Ascending aorta (tissue), 2 donors: Measurements from ENCODE around the gene IGF2R. TPM values are rescaled to one million over a fixed set of nuclear protein-coding genes. Genes with fewer than 3 reads are reported as not detected.

Experiments
- DNase-seq, 2 donors: peaks; one replicate each; pipeline ENCODE4 v3.0.0-alpha.2; 2019; ENCODE audit warnings: low spot score in 2 of 2
- H3K27ac ChIP-seq, 2 donors: fragments of 200-600 bp; sonication (generic); one replicate each; pipeline ENCODE4 v1.5.1; 2016 to 2017; ENCODE audit warnings: mild to moderate bottlenecking in 1 of 2
- H3K27me3 ChIP-seq: fragments of 200-600 bp; sonication (generic); one replicate; pipeline ENCODE4 v1.5.1; 2017
- H3K36me3 ChIP-seq, 2 donors: fragments of 200-600 bp; sonication (generic); one replicate each; pipeline ENCODE4 v1.5.1; 2016
- H3K4me1 ChIP-seq, 2 donors: fragments of 200-600 bp; sonication (generic); one replicate each; pipeline ENCODE4 v1.5.1; 2016 to 2017; ENCODE audit warnings: mild to moderate bottlenecking in 1 of 2
- H3K4me3 ChIP-seq, 2 donors: fragments of 200-600 bp; sonication (generic); one replicate each; pipeline ENCODE4 v1.5.1; 2016 to 2017; ENCODE audit warnings: mild to moderate bottlenecking in 1 of 2
- H3K9me3 ChIP-seq, 2 donors: fragments of 200-600 bp; sonication (generic); one replicate each; pipeline ENCODE4 v1.5.1; 2016
- intact Hi-C: fragments of 100-400 bp; cut with DNase I; formaldehyde crosslinking; loops from one replicate; pipeline ENCODE4 v1.15.1; 2023
- total RNA-seq: library from RNA; depleted of rRNA; stranded (reverse); fragments of >200 nt; gene quantifications from one replicate; pipeline ENCODE4 v1.1.0, GENCODE V29; 2016
- TF ChIP-seq, protein P1 (sequence below), 3 experiments: fragments of 200-600 bp in 2 of 3; fragments of 450-650 bp in 1 of 3; sonication (generic) in 2 of 3; IDR thresholded peaks; one replicate each; pipeline ENCODE4 v1.5.1; 2016 to 2019; ENCODE audit warnings: antibody characterized with exemption in 3 of 3, mild to moderate bottlenecking in 1 of 3, moderate library complexity in 1 of 3

The IGF2R gene
- total RNA-seq, 1 donor from 2014 or later, result 104 TPM

- no peaks in the 10 kb centered on the region for H3K36me3 ChIP-seq
- TF ChIP-seq, protein P1, sequence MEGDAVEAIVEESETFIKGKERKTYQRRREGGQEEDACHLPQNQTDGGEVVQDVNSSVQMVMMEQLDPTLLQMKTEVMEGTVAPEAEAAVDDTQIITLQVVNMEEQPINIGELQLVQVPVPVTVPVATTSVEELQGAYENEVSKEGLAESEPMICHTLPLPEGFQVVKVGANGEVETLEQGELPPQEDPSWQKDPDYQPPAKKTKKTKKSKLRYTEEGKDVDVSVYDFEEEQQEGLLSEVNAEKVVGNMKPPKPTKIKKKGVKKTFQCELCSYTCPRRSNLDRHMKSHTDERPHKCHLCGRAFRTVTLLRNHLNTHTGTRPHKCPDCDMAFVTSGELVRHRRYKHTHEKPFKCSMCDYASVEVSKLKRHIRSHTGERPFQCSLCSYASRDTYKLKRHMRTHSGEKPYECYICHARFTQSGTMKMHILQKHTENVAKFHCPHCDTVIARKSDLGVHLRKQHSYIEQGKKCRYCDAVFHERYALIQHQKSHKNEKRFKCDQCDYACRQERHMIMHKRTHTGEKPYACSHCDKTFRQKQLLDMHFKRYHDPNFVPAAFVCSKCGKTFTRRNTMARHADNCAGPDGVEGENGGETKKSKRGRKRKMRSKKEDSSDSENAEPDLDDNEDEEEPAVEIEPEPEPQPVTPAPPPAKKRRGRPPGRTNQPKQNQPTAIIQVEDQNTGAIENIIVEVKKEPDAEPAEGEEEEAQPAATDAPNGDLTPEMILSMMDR (IDR thresholded peaks at IDR 0.05), result no peak
- DNase-seq, result peak in 1 of 2 donors; percentile 13
- H3K27me3 ChIP-seq, result no peaks in the 10 kb centered on the region
- H3K4me1 ChIP-seq, result peaks cover 2 to 6% of the 10 kb centered on the region in 2 donors
- intact Hi-C loops, result no loop called here
- no peak overlapping the region for H3K27ac ChIP-seq
- no peak overlapping the region for H3K4me3 ChIP-seq
- H3K9me3 ChIP-seq, result no peaks in the 10 kb centered on the region
These were observed 159.3 kb downstream of the IGF2R start for GRCh38 chr6:160128125-160128683.

DNA sequence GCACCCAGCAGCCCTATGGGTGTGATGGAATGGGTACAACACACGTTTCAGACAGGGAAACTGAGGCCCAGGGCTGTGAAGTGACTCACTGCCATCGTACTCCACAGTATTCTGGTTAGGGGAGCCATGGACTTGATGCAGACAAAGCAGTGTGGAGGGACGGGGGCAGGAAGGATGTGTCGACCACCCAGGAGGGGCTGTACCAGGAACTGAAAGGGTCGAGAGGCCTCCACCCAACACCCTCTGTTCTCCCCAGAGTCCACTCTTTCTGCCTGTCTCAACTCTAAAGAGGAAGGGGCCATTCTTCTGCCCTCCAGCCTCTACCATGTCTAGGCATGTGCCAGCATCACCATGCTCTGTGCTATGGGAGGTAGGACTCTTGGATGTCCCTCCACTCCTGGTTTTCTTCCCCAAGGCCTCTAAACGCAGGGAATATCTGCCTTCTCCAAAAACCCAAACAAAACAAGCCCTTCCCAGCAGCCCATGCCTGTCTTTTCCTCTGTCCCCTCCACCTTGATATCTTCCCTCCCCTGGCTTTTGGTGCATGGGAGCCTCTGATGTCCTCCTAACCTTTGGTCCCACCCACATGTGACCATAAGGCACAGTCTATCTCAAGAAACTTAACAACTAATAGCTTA, 160.1 kb downstream of the IGF2R start:
- H3K9me3 ChIP-seq, result no peaks in the 10 kb centered on the region
- TF ChIP-seq, protein P1 (IDR thresholded peaks at IDR 0.05), result no peak
- peak in 1 of 2 donors; percentile 38 for DNase-seq

GRCh38 chr6:160129881-160130615, 161.2 kb downstream of the IGF2R start:
- H3K4me3 ChIP-seq, result no peak overlapping the region
- TF ChIP-seq, protein P1 (IDR thresholded peaks at IDR 0.05), result no peak
- no peaks in the 10 kb centered on the region for H3K36me3 ChIP-seq
- intact Hi-C loops, result loop anchor here (5.0 kb wide), 1 partner anchor 43 kb away; no protein-coding TSS in a partner anchor
- H3K27me3 ChIP-seq, result no peaks in the 10 kb centered on the region
- H3K27ac ChIP-seq, result no peak overlapping the region
- H3K9me3 ChIP-seq, result no peaks in the 10 kb centered on the region
- peak in 1 of 2 donors; percentile 18 for DNase-seq
- H3K4me1 ChIP-seq, result peaks cover 2 to 7% of the 10 kb centered on the region in 2 donors

More for the DNA sequence above, 160.1 kb downstream of the IGF2R start:
- peaks cover 2 to 7% of the 10 kb centered on the region in 2 donors for H3K4me1 ChIP-seq
- H3K27me3 ChIP-seq, result no peaks in the 10 kb centered on the region
- intact Hi-C loops, result no loop called here
- H3K27ac ChIP-seq, result no peak overlapping the region
- no peaks in the 10 kb centered on the region for H3K36me3 ChIP-seq
- no peak overlapping the region for H3K4me3 ChIP-seq

DNA sequence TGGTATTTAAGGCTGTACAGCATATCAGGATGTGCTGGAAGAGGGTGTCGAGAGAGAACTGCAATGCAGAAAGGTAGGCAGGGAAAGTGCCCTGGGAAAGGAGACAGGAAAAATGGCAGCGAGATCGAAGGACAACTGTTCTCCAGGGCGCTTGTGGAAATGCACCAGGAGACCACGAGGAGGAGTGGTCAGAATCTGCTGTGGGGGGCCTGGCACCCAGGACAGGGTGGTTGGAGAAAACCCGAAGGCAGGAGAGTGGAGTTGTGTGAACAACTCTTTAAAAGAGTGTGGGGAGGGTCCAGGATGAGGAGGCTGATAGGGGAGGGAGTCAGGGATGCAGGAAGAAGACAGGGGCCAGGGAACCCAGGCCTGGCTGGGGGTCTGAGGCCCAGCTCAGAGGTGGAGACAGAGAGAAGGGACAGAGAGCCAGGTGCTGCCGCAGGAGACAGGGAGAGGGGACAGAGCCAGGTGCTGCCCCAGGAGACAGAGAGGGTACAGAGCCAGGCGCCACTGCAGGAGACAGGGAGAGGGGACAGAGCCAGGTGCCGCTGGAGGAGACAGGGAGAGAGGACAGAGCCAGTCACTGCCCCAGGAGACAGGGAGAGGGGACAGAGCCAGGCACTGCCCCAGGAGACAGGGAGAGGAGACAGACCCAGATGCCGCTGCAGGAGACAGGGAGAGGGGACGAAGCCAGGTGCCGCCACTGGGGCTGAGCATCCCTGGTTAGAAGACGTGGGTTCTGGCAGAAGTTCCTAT, 162.0 kb downstream of the IGF2R start:
- Histone ChIP-seq H3K36me3 (no peaks in the 10 kb centered on the region), H3K4me1 (peaks cover 2 to 7% of the 10 kb centered on the region in 2 donors), H3K27ac (no peak overlapping the region), H3K4me3 (no peak overlapping the region), H3K9me3 (no peaks in the 10 kb centered on the region), H3K27me3 (no peaks in the 10 kb centered on the region)
- DNase-seq, result peak in 1 of 2 donors; percentile 45
- intact Hi-C loops, result loop anchor here (5.0 kb wide), 1 partner anchor 44 kb away; no protein-coding TSS in a partner anchor
- TF ChIP-seq, protein P1 (IDR thresholded peaks at IDR 0.05), result no peak

GRCh38 chr6:160131636-160132296, 162.9 kb downstream of the IGF2R start:
- Histone ChIP-seq H3K9me3 (no peaks in the 10 kb centered on the region), H3K4me1 (peaks cover 2 to 7% of the 10 kb centered on the region in 2 donors), H3K36me3 (no peaks in the 10 kb centered on the region), H3K27me3 (no peaks in the 10 kb centered on the region), H3K27ac (peak overlapping the region; percentile 48 to 66), H3K4me3 (no peak overlapping the region)
- peak in 1 of 2 donors; percentile 53 for DNase-seq
- TF ChIP-seq, protein P1 (IDR thresholded peaks at IDR 0.05), result no peak
- intact Hi-C loops, result loop anchor here (5.0 kb wide), 1 partner anchor 44 kb away; no protein-coding TSS in a partner anchor
